HS-5 (cell line): ENCODE data around the gene DNAH17.

Experiments used
- DNase-seq: peaks from one replicate; pipeline ENCODE4 v3.0.0-alpha.2; 2012; ENCODE audit warnings: low read depth

The DNAH17 gene

DNA sequence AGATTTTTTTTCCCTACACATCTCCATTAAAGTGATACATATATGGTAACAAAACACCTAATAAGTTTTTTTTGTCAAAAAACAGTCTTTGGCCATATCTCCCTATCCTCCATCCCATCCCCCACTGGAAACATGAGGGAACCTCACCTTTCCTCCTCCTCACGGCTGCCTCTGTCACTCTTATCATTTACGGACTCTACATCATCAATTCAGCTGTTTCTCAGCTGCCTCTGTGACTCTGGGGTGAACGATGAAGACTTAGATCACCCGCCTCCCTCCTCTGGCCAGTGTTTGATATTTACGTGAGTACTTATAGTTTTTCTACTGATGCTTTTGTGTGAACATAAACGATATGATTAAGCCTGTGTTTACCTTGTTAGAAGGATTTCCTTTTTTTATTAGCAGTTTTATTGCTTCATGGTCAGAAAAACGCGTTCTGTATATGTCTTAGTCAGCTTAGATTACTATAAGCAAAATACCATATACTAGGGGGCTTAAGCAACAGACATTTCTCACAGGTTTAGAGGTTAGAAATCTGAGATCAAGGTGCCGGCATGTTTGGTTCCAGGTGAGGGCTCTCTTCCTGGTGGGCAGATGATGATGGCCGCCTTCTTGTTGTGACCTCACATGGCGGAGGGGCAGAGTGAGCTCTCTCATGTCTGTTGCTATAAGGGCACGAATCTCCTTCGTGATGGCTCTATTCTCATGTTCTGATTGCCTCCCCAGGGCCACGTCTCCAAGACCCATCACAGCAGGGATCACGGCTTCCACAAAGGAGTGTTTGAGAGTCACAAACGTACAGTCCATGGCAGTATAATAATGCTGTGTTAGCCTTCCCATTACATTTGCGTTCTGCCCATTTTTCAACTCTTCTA, 32.1 kb downstream of the DNAH17 start:
- no peak for DNase-seq

DNA sequence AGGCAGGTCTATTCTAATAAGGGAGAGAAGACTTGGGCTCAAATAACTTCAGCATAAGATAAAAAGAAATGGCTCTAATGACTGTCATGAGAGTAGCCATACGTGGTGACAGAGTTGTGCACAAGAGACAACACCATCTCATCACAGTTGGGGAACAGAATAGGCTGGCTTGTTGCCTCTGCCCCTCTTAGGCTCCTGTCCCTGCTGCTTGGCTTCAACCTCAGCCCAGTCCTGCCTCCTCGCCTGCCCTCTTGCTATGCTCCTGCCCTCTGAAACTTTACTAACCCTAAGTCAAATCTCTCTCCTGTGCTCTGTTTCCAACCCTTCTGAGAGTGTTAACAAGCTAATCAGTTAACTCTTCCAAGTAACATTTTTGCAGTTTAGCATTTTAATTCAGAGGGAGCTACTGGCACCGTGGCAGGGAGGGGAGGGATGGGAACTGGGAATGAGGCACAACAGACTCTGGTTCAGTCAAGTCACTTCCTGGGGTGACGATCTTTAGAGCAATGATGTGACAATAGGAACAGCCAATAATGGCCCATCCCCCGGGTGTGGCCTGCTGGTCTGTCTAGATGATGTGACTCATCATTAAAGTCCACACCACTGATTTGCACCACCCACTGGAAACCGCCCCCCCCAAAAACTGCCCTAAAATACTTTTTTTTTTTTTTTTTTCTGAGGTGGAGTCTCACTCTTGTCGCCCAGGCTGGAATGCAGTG, 35.5 kb downstream of the DNAH17 start:
- no peak for DNase-seq

- no peak for DNase-seq
Measured at GRCh38 chr17:78539781-78540180, 37.4 kb downstream of the DNAH17 start.

DNA sequence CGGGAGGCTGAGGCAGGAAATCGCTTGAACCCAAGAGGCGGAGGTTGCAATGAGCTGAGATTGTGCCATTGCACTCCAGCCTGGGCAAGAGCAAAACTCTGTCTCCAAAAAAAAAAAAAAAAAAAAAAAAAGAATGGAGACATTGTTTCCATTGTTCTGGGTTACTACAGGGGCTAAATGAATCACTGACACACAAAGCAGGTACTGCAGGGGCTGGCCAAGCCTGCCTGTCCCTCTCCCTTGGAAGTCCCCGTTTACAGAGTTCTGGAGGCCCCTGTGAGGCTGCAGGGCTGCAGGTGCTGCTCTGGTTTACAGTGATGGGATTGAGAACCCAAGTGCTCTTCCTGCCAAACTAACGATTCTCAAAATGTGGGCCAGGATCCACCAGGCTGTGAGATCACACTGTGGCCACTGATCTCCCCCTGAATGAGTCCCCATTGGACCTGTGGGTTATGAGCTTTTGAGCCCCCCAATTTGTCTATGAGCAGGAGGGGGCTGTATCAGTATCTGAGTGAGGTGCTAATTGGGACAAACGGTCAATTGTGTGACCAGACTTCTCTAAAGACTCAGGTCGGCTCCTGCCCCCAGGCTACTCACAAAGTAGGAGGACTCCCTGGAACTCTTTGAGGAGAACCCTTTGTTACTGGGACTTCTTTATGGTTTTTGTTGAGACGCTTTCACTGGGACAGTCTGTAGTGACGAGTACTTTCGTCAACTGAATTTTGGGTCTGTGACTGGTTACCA, 39.0 kb downstream of the DNAH17 start:
- no peak for DNase-seq

DNA sequence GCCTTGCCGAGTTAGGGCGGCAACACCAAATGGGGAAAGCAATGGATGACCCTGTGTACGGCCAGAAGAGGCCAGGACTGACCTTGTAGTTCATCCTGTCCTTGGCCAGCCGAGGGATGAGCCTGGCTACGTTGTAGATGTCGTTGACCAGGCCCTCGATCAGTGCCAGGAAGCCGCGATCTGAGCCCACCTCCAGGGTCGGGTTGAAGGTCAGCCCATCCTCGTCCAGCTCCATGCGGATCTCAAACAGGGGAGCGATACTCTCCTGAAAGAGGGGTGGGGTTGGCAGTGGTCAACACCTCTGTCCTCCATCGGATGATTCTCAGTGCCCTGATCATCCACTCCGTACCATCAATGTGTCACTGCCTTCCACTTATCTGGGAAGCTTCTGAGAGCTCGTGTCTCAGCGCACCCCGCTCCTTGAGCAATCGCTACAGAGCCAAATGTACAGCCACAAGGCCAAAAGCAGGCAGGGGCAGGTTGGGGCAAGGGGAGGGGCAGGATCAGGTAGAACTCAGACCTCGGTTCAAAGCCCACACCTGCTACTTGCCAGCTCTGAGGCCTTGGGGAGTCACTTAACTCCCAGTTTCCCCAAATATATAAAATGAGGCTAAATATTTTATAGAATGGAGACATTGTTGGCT, 39.9 kb downstream of the DNAH17 start:
- DNase-seq, result no peak

GRCh38 chr17:78535273-78536197, 41.7 kb downstream of the DNAH17 start:
- DNase-seq, result no peak

DNA sequence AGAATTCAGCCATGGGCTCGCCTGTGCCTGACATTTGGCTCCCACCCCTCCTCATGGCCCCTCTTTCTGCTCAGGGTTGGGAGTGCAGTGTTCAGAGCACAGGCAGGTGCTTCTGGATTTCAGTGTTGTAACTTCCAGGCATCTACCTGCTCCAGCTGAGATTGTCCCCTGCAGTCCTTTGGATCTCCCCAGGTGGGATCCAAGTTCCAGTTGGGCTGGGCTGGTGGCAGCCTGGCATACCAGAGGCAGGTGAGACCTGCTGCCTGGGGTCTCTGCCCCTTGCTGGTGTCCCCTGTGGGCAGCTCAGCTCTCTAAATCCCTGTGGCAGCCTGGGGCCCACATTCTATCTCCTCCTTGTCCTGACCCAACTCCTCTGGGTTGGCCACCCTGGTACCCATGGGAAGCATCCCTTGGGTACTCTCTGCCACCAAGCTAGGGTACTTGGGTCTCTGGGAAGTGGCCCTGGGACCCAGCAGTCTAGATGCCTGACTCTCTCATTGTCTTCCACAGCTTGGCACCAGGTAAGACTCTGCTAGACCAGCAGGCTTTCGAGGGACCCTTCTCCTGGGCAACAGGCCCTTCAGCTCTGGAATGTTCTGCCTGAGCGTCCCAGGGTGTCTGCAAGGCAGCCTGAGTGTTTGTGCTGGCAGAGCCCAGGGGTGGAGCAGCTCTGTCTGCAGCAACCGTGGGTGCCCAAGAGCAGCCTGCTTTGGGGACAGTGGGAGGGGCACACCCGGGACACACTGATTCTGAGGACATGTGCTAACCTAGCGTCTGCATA, 42.5 kb downstream of the DNAH17 start:
- DNase-seq, result no peak

GRCh38 chr17:78532922-78533640, 44.1 kb downstream of the DNAH17 start:
- peak; percentile 45 for DNase-seq

DNA sequence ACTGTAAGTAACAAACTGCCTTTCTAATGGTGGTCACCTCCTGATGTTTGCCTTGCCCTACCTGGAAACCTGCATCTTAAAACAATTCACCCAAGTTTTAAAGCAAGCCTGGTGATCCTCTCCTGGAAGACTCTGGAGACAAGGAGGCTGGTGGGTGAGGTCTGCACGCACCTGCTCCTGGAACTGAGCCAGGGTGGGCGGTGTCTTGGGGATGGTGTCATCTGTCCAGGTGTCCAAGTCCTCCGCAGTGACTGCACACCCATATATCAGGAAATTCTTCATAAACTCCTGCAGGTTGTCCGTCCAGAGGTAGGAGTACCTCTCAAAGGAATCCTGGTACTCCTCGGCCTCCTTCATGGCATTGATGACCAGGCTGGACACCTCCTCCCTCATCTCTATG, 44.9 kb downstream of the DNAH17 start:
- DNase-seq, result no peak

DNA sequence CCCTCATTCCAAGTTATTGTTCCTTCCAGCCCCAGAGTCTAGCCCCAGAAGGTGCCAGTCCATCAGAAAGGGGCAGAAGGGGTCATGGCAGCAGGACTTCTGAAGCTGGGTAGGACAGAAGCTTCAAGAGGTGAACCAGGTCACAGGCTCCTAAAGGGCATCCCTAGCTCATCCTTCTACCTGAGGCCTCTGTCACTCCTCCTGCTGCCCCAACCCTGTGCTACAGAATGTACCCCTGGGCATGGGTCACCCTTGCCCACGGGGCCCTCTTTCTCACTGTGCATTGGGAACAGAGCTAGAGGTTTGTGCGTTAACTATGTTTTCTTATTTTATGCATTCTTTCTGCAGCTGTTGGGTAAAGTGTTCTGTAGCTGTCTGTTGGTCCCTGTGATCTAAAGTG, 46.5 kb downstream of the DNAH17 start:
- no peak for DNase-seq

DNA sequence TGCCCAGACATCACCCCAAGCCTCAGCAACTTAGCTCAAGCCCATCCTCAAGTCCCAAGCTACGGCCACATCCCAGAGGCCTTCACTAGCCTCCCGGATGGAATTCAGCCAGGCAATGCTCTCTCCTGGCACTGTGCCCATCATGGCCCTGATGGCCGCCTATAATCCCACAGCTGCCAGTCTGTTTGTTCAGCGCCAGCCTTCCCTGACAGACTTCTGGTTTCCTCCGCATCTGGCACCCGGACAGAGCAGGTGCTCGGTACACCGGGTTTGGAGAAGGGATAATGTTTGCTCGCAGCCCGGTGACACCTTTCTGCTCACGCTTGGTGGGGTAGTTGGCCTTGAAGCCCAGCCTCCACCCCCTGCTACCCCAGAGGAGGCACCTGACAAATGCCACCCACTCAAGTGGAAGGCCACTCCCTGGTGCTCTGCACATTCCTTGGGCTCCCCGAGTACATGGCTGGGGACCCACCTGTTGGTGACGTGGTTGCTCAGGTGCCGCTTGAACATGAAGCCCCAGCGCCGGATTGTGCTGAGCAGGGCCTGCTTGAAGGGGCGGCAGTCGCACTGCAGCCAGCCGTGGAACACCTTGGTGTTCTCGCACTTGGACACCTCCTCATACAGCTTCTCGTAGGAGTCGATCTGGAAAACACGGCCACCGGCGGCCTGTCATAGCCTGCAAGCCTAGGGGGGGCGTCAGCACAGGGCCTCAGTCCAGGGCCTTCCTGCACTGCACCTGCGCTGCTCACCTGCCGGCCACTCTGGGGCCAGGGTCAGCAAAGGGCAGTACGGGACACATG, 47.1 kb downstream of the DNAH17 start:
- DNase-seq, result no peak

- no peak for DNase-seq
Measured at GRCh38 chr17:78529251-78529650, 47.9 kb downstream of the DNAH17 start.

DNA sequence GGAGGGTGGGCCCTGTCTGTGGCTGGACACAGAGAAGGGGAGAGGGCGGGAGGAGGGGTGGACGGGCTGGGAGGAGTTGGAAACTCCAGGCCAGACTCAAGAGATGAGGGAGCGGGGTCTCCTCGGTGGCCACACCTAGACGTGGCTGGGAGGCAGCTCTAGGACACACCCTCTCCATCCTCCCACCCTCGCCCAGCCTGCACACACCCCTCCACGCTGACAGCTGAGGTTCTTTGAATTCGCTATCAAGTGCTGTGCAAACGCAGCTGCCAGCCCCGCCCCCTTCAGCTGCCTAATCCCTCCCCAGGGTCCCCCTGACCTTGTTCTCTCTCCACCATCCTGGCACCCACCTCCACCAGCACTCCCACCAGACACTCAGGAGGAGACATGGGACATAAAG, 48.7 kb downstream of the DNAH17 start:
- DNase-seq, result no peak

DNA sequence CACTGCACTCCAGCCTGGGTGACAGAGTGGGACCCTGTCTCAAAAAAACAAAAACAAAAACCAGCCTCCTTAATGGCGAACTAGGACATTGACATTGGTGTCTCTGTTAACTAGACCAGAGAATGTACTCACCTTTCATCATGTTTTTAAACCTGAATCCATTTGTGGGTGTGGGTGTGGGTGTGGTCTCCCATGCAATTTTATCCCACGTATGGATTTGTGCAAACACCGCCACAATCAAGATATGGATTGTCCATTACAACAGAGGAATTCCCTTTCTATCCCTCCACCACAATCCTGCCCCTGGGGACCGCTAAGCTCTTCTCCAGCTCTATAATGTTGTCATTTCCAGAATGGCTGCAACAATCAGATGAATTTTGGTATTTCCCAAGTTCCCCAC, 49.9 kb downstream of the DNAH17 start:
- no peak for DNase-seq

DNA sequence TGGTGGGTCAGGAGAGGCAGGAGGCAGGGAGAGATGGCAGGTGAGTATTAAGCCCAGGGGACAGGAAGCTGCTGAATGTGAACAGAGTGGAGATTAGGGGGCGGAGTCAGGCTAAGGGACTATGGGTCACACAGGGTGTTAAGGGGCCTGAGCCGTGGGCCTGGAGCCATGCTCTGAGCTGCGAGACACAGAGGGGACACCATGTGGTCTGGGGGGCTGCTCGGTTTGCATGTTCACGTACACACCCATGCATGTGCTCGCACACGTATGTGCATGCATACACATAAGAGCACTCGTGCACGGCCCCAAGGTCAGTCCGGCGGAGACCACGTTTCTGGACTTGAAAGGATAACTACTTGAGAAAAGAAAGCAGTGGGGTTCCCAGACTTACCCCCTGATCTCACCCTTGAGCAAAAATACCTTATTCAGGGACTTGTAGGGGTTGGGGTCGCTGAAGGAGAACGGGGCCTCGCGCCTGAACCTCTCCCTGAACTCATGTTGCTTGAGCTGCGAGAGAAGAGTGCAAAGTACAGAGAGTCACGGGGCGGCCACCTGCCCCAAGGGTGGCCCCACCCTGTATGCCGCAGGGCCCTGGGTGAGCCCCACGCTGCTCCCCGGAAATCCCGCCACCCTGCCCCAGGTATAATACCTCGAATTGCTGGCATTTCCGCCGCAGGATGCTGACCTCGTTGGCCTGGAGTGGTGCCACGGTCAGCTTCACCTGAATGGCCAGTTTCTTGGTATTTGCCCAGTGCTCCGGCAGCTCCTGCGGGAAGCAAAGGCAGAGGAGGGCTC, 50.8 kb downstream of the DNAH17 start:
- DNase-seq, result no peak

- DNase-seq, result no peak
Measured at GRCh38 chr17:78525511-78526160, 51.6 kb downstream of the DNAH17 start.

DNA sequence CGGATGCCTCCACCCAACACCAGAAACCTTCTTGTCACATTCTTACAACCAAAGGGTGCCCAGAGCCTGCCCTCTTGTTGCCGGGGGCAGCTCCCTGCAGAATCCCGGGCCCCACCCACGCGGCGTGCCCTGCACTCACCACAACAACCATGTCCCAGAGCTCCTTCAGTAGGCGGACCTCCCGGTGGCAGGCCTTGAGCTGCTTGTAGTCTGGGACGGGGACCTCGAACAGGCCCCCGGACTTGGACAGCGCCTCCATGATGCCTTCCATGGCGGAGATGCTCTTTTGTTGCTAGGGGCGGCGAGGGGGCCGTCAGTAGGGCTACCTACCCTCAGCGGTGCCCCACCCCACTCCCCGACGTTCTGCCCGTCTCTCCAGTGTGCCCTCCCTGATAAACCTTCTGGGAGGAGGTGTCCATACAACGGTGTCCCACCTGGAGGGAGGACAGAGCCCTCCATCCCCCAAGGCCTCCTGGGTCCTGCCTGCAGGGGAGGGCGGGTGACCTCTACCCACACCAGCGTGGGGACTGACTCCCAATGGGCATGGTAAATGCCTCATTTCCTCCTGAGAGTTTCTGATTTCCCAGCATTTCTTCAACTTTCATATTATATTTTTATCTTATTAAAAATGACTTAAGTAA, 52.2 kb downstream of the DNAH17 start:
- DNase-seq, result no peak
